GM12891 (cell line): ENCODE data around the gene TMEM135.

Source experiments
- POLR2A ChIP-seq: IDR thresholded peaks from 2 replicates; pipeline ENCODE4 v1.6.1; 2011; ENCODE audit warnings: low read depth, low read length, control low read depth
- POLR2AphosphoS5 ChIP-seq: IDR thresholded peaks from 2 replicates; pipeline ENCODE4 v1.6.1; 2011; ENCODE audit warnings: low read depth, low read length, control low read depth
- SPI1 ChIP-seq: IDR thresholded peaks from 2 replicates; pipeline ENCODE4 v1.6.1; 2011; ENCODE audit warnings: low read depth, low read length, control low read depth
- TAF1 ChIP-seq: IDR thresholded peaks from 2 replicates; pipeline ENCODE4 v1.6.1; 2011; ENCODE audit warnings: low read depth, low read length, control low read depth

DNA sequence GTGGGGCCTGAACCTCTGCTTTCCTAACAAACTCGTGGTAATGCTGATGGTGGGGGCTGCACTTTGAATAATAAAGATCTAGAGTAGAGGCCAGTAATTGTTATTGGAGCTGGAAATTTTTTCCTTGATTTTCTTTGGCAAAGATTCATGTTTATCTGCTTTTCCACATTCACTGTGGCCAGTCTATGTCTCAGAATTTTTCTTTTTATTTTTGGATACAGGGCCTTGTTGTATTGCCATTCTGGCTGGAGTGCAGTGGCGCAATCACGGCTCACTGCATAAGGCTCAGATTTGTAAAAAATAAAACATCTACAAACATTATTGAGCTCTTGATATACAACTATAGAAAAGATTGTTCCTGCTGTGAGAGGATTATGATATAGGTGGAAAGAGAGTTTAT is 1.6 kb downstream of the TMEM135 start:
- TF ChIP-seq TAF1 (no peak), POLR2AphosphoS5 (no peak), POLR2A (no peak), SPI1 (no peak)
